GM23248 (cell line): ENCODE data around the gene OR7A17. TPM values are rescaled to one million over a fixed set of nuclear protein-coding genes. Genes with fewer than 3 reads are reported as not detected.
A peak's percentile ranks its signal among the peaks of the same experiment; 100 is the strongest.

Experiments
- DNase-seq: peaks from one replicate; pipeline ENCODE4 v3.0.0-alpha.2; 2015
- H2AFZ ChIP-seq: fragments of 200-600 bp; sonication (generic); 2 replicates; pipeline ENCODE4 v1.6.1; 2016; ENCODE audit warnings: antibody characterized with exemption
- H3F3A ChIP-seq: fragments of 200-600 bp; sonication (generic); 2 replicates; pipeline ENCODE4 v1.6.1; 2016; ENCODE audit warnings: mild to moderate bottlenecking, antibody characterized with exemption, mixed run types; ENCODE audit not compliant: insufficient read depth
- H3K27ac ChIP-seq: fragments of 200-600 bp; sonication (generic); 2 replicates; pipeline ENCODE4 v1.5.1; 2016; ENCODE audit warnings: mild to moderate bottlenecking
- H3K27me3 ChIP-seq: fragments of 200-600 bp; sonication (generic); replicated peaks from 2 replicates; pipeline ENCODE4 v1.6.1; 2016; ENCODE audit warnings: mild to moderate bottlenecking; ENCODE audit not compliant: insufficient read depth
- H3K36me3 ChIP-seq: fragments of 200-600 bp; sonication (generic); 2 replicates; pipeline ENCODE4 v1.6.1; 2016; ENCODE audit warnings: low read depth, mild to moderate bottlenecking
- H3K4me1 ChIP-seq: fragments of 200-600 bp; sonication (generic); 2 replicates; pipeline ENCODE4 v1.6.1; 2016; ENCODE audit warnings: mild to moderate bottlenecking; ENCODE audit not compliant: insufficient read depth
- H3K4me2 ChIP-seq: fragments of 200-600 bp; sonication (generic); one replicate; pipeline ENCODE4 v1.6.1; 2016; ENCODE audit warnings: mild to moderate bottlenecking; ENCODE audit not compliant: unreplicated experiment
- H3K4me3 ChIP-seq: fragments of 200-600 bp; sonication (generic); 2 replicates; pipeline ENCODE4 v1.5.1; 2016; ENCODE audit warnings: mild to moderate bottlenecking
- H3K79me2 ChIP-seq: fragments of 200-600 bp; sonication (generic); 2 replicates; pipeline ENCODE4 v1.6.1; 2016; ENCODE audit warnings: mild to moderate bottlenecking; ENCODE audit not compliant: insufficient read depth
- H3K9ac ChIP-seq: fragments of 200-600 bp; sonication (generic); 2 replicates; pipeline ENCODE4 v1.6.1; 2016; ENCODE audit warnings: mild to moderate bottlenecking
- H3K9me2 ChIP-seq: fragments of 200-600 bp; sonication (generic); 2 replicates; pipeline ENCODE4 v1.6.1; 2016; ENCODE audit warnings: mixed run types, mild to moderate bottlenecking, moderate library complexity; ENCODE audit not compliant: insufficient read depth
- H3K9me3 ChIP-seq: fragments of 200-600 bp; sonication (generic); one replicate; pipeline ENCODE4 v1.6.1; 2017; ENCODE audit warnings: low read depth
- H4K20me1 ChIP-seq: fragments of 200-600 bp; sonication (generic); 2 replicates; pipeline ENCODE4 v1.6.0; 2016; ENCODE audit not compliant: insufficient read depth
- EZH2 ChIP-seq: fragments of 200-600 bp; sonication (generic); IDR thresholded peaks from 2 replicates; pipeline ENCODE4 v1.6.1; 2018; ENCODE audit warnings: antibody characterized with exemption, mild to moderate bottlenecking; ENCODE audit not compliant: insufficient read depth, poor library complexity, severe bottlenecking
- EZH2phosphoT487 ChIP-seq: fragments of 200-600 bp; sonication (generic); IDR thresholded peaks from 2 replicates; pipeline ENCODE4 v1.6.1; 2018; ENCODE audit warnings: antibody characterized with exemption, moderate library complexity, mild to moderate bottlenecking, low read depth; ENCODE audit not compliant: insufficient read depth
- WGBS, 2 experiments: methylation state at CpG; one replicate each; pipeline ENCODE4 v1.1.6; 2015 to 2017; ENCODE audit warnings: low lambda C conversion rate in 2 of 2, low coverage in 1 of 2; ENCODE audit errors: missing lambda C conversion rate in 2 of 2; 5-methylcytosine and 5-hydroxymethylcytosine counted together
- in situ Hi-C: fragments of 300-500 bp; cut with MboI; formaldehyde crosslinking; loops from 2 replicates; pipeline ENCODE4 v1.15.0; 2020
- polyA plus RNA-seq: library from polyadenylated mRNA; unstranded; fragments of >200 nt; fragmentation: Nextera tagmentation; extraction: Ambion mirVana; gene quantifications from 2 replicates; pipeline ENCODE4 v1.2.1, GENCODE V29; 2016
- total RNA-seq: library from RNA; depleted of rRNA; stranded (reverse); fragments of >200 nt; shearing (Covaris generic); gene quantifications from 2 replicates; pipeline ENCODE4 v1.2.3, GENCODE V29; 2014; rRNA removed

The OR7A17 gene
- total RNA-seq (not detected in 2 replicates), polyA plus RNA-seq (not detected in 2 replicates)

DNA sequence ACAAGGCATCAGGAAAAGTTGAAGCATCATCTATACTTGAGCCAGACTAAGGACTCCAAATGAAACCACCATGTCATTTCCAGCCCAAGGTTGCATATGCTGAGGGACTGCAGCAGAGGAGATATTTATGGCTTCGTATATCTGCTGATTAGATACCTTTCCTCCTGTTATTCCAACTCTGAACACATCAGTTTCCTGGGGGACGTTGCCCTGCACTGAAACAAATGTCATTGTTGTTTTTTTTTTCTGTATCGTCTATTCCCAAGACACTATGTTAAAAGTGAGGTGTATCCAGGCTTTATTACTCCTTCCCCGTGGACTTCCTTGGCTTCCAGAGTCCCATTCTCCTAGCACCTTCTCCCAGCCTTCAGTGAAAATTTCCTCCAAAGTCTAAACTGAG is at the start of gene OR7A17:
OR7A17 (minus strand) TSS at position 101 of the 400 bp plus-strand sequence. CDS start 4,777 bp downstream, outside the sequence.
- TF ChIP-seq EZH2phosphoT487 (no peak), EZH2 (no peak)
- H3K79me2 ChIP-seq = no peaks in the 10 kb centered on the region
- in situ Hi-C loops = no loop called here

GRCh38 chr19:14933506-14933905 is 47.6 kb upstream of the OR7A17 start:
- no peaks in the 10 kb centered on the region for H3K27me3 ChIP-seq
- 4 to 8% methylated on average over 1 of the region's 1 CpG for WGBS, 2 experiments
- in situ Hi-C loops = no loop called here
- TF ChIP-seq EZH2phosphoT487 (no peak), EZH2 (no peak)
- no peaks in the 10 kb centered on the region for H4K20me1 ChIP-seq
- no peak overlapping the region for H2AFZ ChIP-seq
- no peak overlapping the region for H3K9ac ChIP-seq
- no peak overlapping the region for H3K4me3 ChIP-seq
- no peak for DNase-seq
- H3K4me1 ChIP-seq = no peaks in the 10 kb centered on the region
- no peaks in the 10 kb centered on the region for H3F3A ChIP-seq
- no peaks in the 10 kb centered on the region for H3K9me2 ChIP-seq
- H3K79me2 ChIP-seq = no peaks in the 10 kb centered on the region
- no peaks in the 10 kb centered on the region for H3K36me3 ChIP-seq
- H3K27ac ChIP-seq = no peak overlapping the region
- H3K9me3 ChIP-seq = no peaks in the 10 kb centered on the region
- no peak overlapping the region for H3K4me2 ChIP-seq

More for the DNA sequence above, at the start of gene OR7A17:
- Histone ChIP-seq H3K36me3 (no peaks in the 10 kb centered on the region), H3K27me3 (peaks cover 5% of the 10 kb centered on the region), H4K20me1 (no peaks in the 10 kb centered on the region), H2AFZ (no peak within 1 kb of the TSS), H3K9me2 (no peaks in the 10 kb centered on the region), H3K4me1 (no peaks in the 10 kb centered on the region; the same call in 1 of the 2 replicates), H3F3A (no peaks in the 10 kb centered on the region), H3K4me2 (no peak within 1 kb of the TSS), H3K4me3 (no peak within 1 kb of the TSS), H3K9ac (no peak within 1 kb of the TSS), H3K27ac (no peak within 1 kb of the TSS), H3K9me3 (no peaks in the 10 kb centered on the region)
- 3 to 7% methylated on average over 4 of the region's 4 CpGs for WGBS, 2 experiments
- DNase-seq = no peak

GRCh38 chr19:14916848-14917247 is 30.9 kb upstream of the OR7A17 start:
- 0 to 1% methylated on average over 5 of the region's 5 CpGs for WGBS, 2 experiments
- in situ Hi-C loops = no loop called here
- H4K20me1 ChIP-seq = no peaks in the 10 kb centered on the region

GRCh38 chr19:14915116-14915515 is 29.2 kb upstream of the OR7A17 start:
- Histone ChIP-seq H3F3A (no peaks in the 10 kb centered on the region), H3K9me3 (no peaks in the 10 kb centered on the region), H3K79me2 (no peaks in the 10 kb centered on the region), H3K4me2 (no peak overlapping the region), H3K4me1 (no peaks in the 10 kb centered on the region), H2AFZ (no peak overlapping the region), H4K20me1 (no peaks in the 10 kb centered on the region), H3K9ac (no peak overlapping the region), H3K9me2 (no peaks in the 10 kb centered on the region), H3K27ac (no peak overlapping the region), H3K4me3 (no peak overlapping the region), H3K36me3 (no peaks in the 10 kb centered on the region), H3K27me3 (no peaks in the 10 kb centered on the region)
- in situ Hi-C loops = no loop called here
- DNase-seq = no peak
- TF ChIP-seq EZH2phosphoT487 = no peak
- no peak for TF ChIP-seq EZH2
- 2 to 4% methylated on average over 6 of the region's 6 CpGs for WGBS, 2 experiments

More at GRCh38 chr19:14916848-14917247, 30.9 kb upstream of the OR7A17 start:
- Histone ChIP-seq H3K9me3 (no peaks in the 10 kb centered on the region), H3K4me2 (no peak overlapping the region), H3F3A (no peaks in the 10 kb centered on the region), H3K36me3 (no peaks in the 10 kb centered on the region), H3K4me1 (no peaks in the 10 kb centered on the region), H3K9me2 (no peaks in the 10 kb centered on the region), H2AFZ (no peak overlapping the region), H3K27me3 (no peaks in the 10 kb centered on the region), H3K27ac (no peak overlapping the region), H3K4me3 (no peak overlapping the region), H3K9ac (no peak overlapping the region), H3K79me2 (no peaks in the 10 kb centered on the region)
- DNase-seq = peak; percentile 0
- TF ChIP-seq EZH2 = no peak
- TF ChIP-seq EZH2phosphoT487 = no peak

- Histone ChIP-seq H3K36me3 (no peaks in the 10 kb centered on the region), H2AFZ (no peak overlapping the region), H4K20me1 (no peaks in the 10 kb centered on the region), H3K4me1 (no peaks in the 10 kb centered on the region), H3K79me2 (no peaks in the 10 kb centered on the region), H3K27ac (no peak overlapping the region), H3K9me2 (no peaks in the 10 kb centered on the region), H3K9ac (no peak overlapping the region), H3K9me3 (no peaks in the 10 kb centered on the region), H3K4me2 (no peak overlapping the region), H3K27me3 (no peaks in the 10 kb centered on the region), H3K4me3 (no peak overlapping the region), H3F3A (no peaks in the 10 kb centered on the region)
- TF ChIP-seq EZH2phosphoT487 (no peak), EZH2 (no peak)
- DNase-seq = no peak
- WGBS, 2 experiments = 8 to 15% methylated on average over 4 of the region's 4 CpGs
- in situ Hi-C loops = no loop called here
Observed at GRCh38 chr19:14906711-14907110, 20.8 kb upstream of the OR7A17 start.
